Stimulated activated naive CD8-positive, alpha-beta T cell treated with anti-CD3 and anti-CD28 coated beads, Interleukin-15, Interleukin-2, amounts not matched to agents 100 ng/mL and 50 ng/mL, for 24 hours (primary cell): ENCODE results near the gene LCE6A.

ENCODE experiments used
- H3K27ac Mint-ChIP-seq: one replicate; pipeline ENCODE4 v1.8.0; 2021; ENCODE audit warnings: mild to moderate bottlenecking, mixed read lengths
- H3K27me3 Mint-ChIP-seq: one replicate; pipeline ENCODE4 v1.8.0; 2021; ENCODE audit warnings: mixed read lengths
- H3K36me3 Mint-ChIP-seq: one replicate; pipeline ENCODE4 v1.8.0; 2021; ENCODE audit warnings: low read depth, mixed read lengths
- H3K4me1 Mint-ChIP-seq: one replicate; pipeline ENCODE4 v1.8.0; 2021; ENCODE audit warnings: low read depth, mixed read lengths
- H3K4me3 Mint-ChIP-seq: one replicate; pipeline ENCODE4 v1.8.0; 2021; ENCODE audit warnings: mild to moderate bottlenecking, mixed read lengths
- H3K9me3 Mint-ChIP-seq: one replicate; pipeline ENCODE4 v1.8.0; 2021; ENCODE audit warnings: mixed read lengths

The LCE6A gene

GRCh38 chr1:152842556-152842955 is at the start of gene LCE6A:
Gene LCE6A, plus strand, starts transcription at chr1:152842856. Its CDS starts 665 bp downstream, at chr1:152843521.
- Mint-ChIP-seq H3K4me1 (no peaks in the 10 kb centered on the region), H3K4me3 (no peak within 1 kb of the TSS), H3K9me3 (no peaks in the 10 kb centered on the region), H3K36me3 (no peaks in the 10 kb centered on the region), H3K27me3 (peaks cover 11% of the 10 kb centered on the region), H3K27ac (no peak within 1 kb of the TSS)

GRCh38 chr1:152795686-152796085 is 47.0 kb upstream of the LCE6A start:
- Mint-ChIP-seq H3K4me3 (no peak overlapping the region), H3K9me3 (no peaks in the 10 kb centered on the region), H3K27ac (no peak overlapping the region), H3K4me1 (no peaks in the 10 kb centered on the region), H3K27me3 (peaks cover 12% of the 10 kb centered on the region), H3K36me3 (no peaks in the 10 kb centered on the region)

- Mint-ChIP-seq H3K27me3 (peaks cover 18% of the 10 kb centered on the region), H3K4me1 (no peaks in the 10 kb centered on the region), H3K4me3 (no peak within 1 kb of the TSS), H3K36me3 (no peaks in the 10 kb centered on the region), H3K9me3 (no peaks in the 10 kb centered on the region), H3K27ac (no peak within 1 kb of the TSS)
Observed at GRCh38 chr1:152796421-152796820, 46.2 kb upstream of the LCE6A start, which contains the start of gene LCE1D. Gene LCE1D, plus strand, starts transcription at chr1:152796721. Its CDS starts 1,074 bp downstream, at chr1:152797795.

DNA sequence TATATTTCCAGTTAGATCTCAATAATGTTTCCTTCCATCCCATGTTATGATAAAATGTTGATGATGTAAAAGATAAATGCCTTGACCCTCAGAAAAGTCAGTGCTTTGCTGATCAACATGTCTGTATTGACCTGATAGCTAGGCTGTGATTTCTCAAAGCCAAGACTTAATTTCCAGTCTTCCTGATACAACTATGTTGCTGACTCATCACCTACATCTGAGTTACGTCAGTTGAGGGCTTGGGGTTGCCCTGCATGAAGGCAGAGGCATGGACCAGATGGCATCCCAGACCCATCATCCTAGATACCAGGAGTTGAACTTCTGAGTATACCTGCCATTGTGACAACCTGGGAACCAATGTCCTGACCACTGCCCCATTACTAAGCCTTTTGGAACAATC is 41.3 kb upstream of the LCE6A start:
- Mint-ChIP-seq H3K9me3 (no peaks in the 10 kb centered on the region), H3K36me3 (no peaks in the 10 kb centered on the region), H3K27me3 (peaks cover 38% of the 10 kb centered on the region)

GRCh38 chr1:152806576-152806975 is 36.1 kb upstream of the LCE6A start, which contains the start of gene LCE1C:
Gene LCE1C, minus strand, starts transcription at chr1:152806651. Its CDS starts 1,173 bp downstream, at chr1:152805478.
- no peak within 1 kb of the TSS for H3K27ac Mint-ChIP-seq
- no peak within 1 kb of the TSS for H3K4me3 Mint-ChIP-seq
- H3K27me3 Mint-ChIP-seq, result peaks cover 25% of the 10 kb centered on the region
- no peaks in the 10 kb centered on the region for H3K4me1 Mint-ChIP-seq
- peaks cover 8% of the 10 kb centered on the region for H3K9me3 Mint-ChIP-seq
- no peaks in the 10 kb centered on the region for H3K36me3 Mint-ChIP-seq

More for the DNA sequence above, 41.3 kb upstream of the LCE6A start:
- Mint-ChIP-seq H3K4me3 (no peak overlapping the region), H3K4me1 (no peaks in the 10 kb centered on the region), H3K27ac (no peak overlapping the region)

- no peak overlapping the region for H3K27ac Mint-ChIP-seq
- no peak overlapping the region for H3K4me3 Mint-ChIP-seq
- no peaks in the 10 kb centered on the region for H3K4me1 Mint-ChIP-seq
- H3K36me3 Mint-ChIP-seq, result no peaks in the 10 kb centered on the region
- peaks cover 7% of the 10 kb centered on the region for H3K27me3 Mint-ChIP-seq
- H3K9me3 Mint-ChIP-seq, result peaks cover 8% of the 10 kb centered on the region
Observed at GRCh38 chr1:152811050-152811449, 31.6 kb upstream of the LCE6A start.

- no peak within 1 kb of the TSS for H3K27ac Mint-ChIP-seq
- no peak within 1 kb of the TSS for H3K4me3 Mint-ChIP-seq
- no peaks in the 10 kb centered on the region for H3K36me3 Mint-ChIP-seq
- no peaks in the 10 kb centered on the region for H3K4me1 Mint-ChIP-seq
- H3K9me3 Mint-ChIP-seq, result peaks cover 7% of the 10 kb centered on the region
- peaks cover 6% of the 10 kb centered on the region for H3K27me3 Mint-ChIP-seq
Observed at GRCh38 chr1:152811671-152812070, 31.0 kb upstream of the LCE6A start, which contains the start of gene LCE1B. Gene LCE1B, plus strand, starts transcription at chr1:152811971. Its CDS starts 476 bp downstream, at chr1:152812447.

GRCh38 chr1:152817309-152817708 is 25.3 kb upstream of the LCE6A start:
- Mint-ChIP-seq H3K9me3 (no peaks in the 10 kb centered on the region), H3K27me3 (peaks cover 6% of the 10 kb centered on the region), H3K4me3 (no peak overlapping the region)

GRCh38 chr1:152823294-152823693 is 19.4 kb upstream of the LCE6A start:
- H3K27me3 Mint-ChIP-seq, result peaks cover 37% of the 10 kb centered on the region

More at GRCh38 chr1:152817309-152817708, 25.3 kb upstream of the LCE6A start:
- Mint-ChIP-seq H3K4me1 (no peaks in the 10 kb centered on the region), H3K27ac (no peak overlapping the region), H3K36me3 (no peaks in the 10 kb centered on the region)

GRCh38 chr1:152824964-152825363 is 17.7 kb upstream of the LCE6A start:
- Mint-ChIP-seq H3K4me3 (no peak overlapping the region), H3K9me3 (no peaks in the 10 kb centered on the region), H3K4me1 (no peaks in the 10 kb centered on the region), H3K27me3 (peaks cover 52% of the 10 kb centered on the region), H3K36me3 (no peaks in the 10 kb centered on the region), H3K27ac (no peak overlapping the region)

More at GRCh38 chr1:152823294-152823693, 19.4 kb upstream of the LCE6A start:
- Mint-ChIP-seq H3K4me3 (no peak overlapping the region), H3K4me1 (no peaks in the 10 kb centered on the region), H3K36me3 (no peaks in the 10 kb centered on the region), H3K27ac (no peak overlapping the region), H3K9me3 (no peaks in the 10 kb centered on the region)

GRCh38 chr1:152827173-152827572 is 15.5 kb upstream of the LCE6A start, which contains the start of gene LCE1A:
Gene LCE1A, plus strand, starts transcription at chr1:152827473. Its CDS starts 0 bp downstream, at chr1:152827473.
- H3K36me3 Mint-ChIP-seq, result no peaks in the 10 kb centered on the region
- no peaks in the 10 kb centered on the region for H3K4me1 Mint-ChIP-seq
- peaks cover 55% of the 10 kb centered on the region for H3K27me3 Mint-ChIP-seq
- no peaks in the 10 kb centered on the region for H3K9me3 Mint-ChIP-seq
- no peak within 1 kb of the TSS for H3K4me3 Mint-ChIP-seq
- H3K27ac Mint-ChIP-seq, result no peak within 1 kb of the TSS

DNA sequence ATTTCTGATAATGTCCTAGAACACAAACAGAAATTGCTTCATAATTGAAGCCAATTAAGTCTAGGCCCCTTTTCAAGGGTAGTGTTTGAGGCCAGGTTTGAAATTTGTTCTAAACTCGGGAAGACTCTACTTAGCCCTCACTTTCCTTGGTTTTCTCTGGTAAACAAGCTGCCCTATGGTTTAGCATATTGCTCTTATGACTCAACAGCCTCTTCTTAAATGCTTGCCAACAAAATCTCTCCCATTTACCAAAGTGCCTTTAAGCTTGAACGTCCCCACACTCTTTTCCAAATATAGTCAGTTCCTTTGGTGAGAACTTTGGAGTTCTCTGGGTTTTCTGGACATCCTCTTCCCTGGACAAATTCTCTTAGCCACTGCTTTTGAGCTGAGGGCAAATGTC is 5.8 kb upstream of the LCE6A start:
- no peaks in the 10 kb centered on the region for H3K9me3 Mint-ChIP-seq
- no peak overlapping the region for H3K27ac Mint-ChIP-seq
- H3K4me3 Mint-ChIP-seq, result no peak overlapping the region
- H3K36me3 Mint-ChIP-seq, result no peaks in the 10 kb centered on the region
- no peaks in the 10 kb centered on the region for H3K4me1 Mint-ChIP-seq
- H3K27me3 Mint-ChIP-seq, result peaks cover 5% of the 10 kb centered on the region

GRCh38 chr1:152855661-152856060 is 13.0 kb downstream of the LCE6A start:
- Mint-ChIP-seq H3K27ac (no peak overlapping the region), H3K36me3 (no peaks in the 10 kb centered on the region), H3K4me3 (no peak overlapping the region), H3K27me3 (peaks cover 10% of the 10 kb centered on the region), H3K4me1 (no peaks in the 10 kb centered on the region), H3K9me3 (no peaks in the 10 kb centered on the region)

DNA sequence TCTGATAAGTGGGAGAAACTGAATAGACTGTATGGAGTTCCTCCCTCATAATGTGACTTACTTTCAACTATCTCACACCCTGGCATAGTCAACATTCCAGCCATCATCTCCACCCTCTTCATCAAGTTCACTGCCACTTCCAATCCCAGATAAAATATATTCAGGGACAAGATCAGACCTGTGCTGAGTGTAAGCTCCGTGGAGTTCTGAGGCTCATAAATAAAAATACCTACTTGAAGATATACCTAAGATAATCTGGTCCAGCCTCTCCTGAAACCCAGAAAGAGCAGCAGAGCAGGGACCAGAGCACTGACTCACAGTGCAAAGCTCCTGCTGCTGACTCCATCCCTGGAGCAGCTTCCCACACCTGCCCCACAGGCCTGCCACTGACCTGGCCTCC is 15.4 kb downstream of the LCE6A start:
- no peaks in the 10 kb centered on the region for H3K4me1 Mint-ChIP-seq
- no peaks in the 10 kb centered on the region for H3K36me3 Mint-ChIP-seq
- H3K4me3 Mint-ChIP-seq, result no peak overlapping the region
- no peaks in the 10 kb centered on the region for H3K9me3 Mint-ChIP-seq
- peaks cover 16% of the 10 kb centered on the region for H3K27me3 Mint-ChIP-seq
- no peak overlapping the region for H3K27ac Mint-ChIP-seq

GRCh38 chr1:152859696-152860095 is 17.0 kb downstream of the LCE6A start, which contains the start of gene LCE7A:
Gene LCE7A, plus strand, starts transcription at chr1:152859996. Its CDS starts 702 bp downstream, at chr1:152860698.
- Mint-ChIP-seq H3K27ac (no peak within 1 kb of the TSS), H3K27me3 (peaks cover 16% of the 10 kb centered on the region), H3K36me3 (no peaks in the 10 kb centered on the region), H3K4me3 (no peak within 1 kb of the TSS), H3K4me1 (no peaks in the 10 kb centered on the region), H3K9me3 (no peaks in the 10 kb centered on the region)

- Mint-ChIP-seq H3K4me3 (no peak overlapping the region), H3K27me3 (peaks cover 16% of the 10 kb centered on the region), H3K27ac (no peak overlapping the region), H3K4me1 (no peaks in the 10 kb centered on the region), H3K36me3 (no peaks in the 10 kb centered on the region), H3K9me3 (no peaks in the 10 kb centered on the region)
Observed at GRCh38 chr1:152860129-152860528, 17.5 kb downstream of the LCE6A start.
